ENCODE measurements around the gene CCNB2. TPM values are rescaled to one million over a fixed set of nuclear protein-coding genes. Genes with fewer than 3 reads are reported as not detected.

The CCNB2 gene
- polyA plus RNA-seq, 1 donor (not counting 4 experiments of a cell fraction or from before 2014, with no cell fraction given), result 36.9 TPM

DNA sequence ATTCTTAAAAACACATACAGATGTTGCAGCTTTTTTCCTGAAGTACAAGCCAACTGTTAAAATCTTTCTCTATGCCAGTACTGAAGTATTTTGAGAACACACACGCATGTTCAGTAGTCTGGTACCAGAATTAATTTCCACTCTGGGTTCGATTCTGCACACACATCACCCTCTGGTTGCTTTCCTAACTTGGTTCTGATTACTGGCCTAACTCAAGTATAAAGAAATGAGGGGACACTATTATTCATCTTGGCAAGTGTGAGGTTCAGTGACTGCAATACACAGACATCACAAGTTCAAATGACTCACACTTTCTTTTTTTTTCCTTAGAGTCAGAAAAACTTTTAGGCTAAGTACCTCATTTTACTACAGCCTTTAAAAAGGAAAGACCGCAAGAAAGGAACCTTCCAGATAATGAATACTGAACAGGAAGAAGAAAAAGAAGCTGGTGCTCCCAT is 64.3 kb downstream of the CCNB2 start:
- peak overlapping the region; percentile 91 for H3K27ac ChIP-seq (ENCODE audit: control insufficient read depth, insufficient read depth, low read length)
- H3K36me3 ChIP-seq (ENCODE audit: control insufficient read depth in 2 of 2, extremely low read depth in 1 of 2, insufficient read depth in 2 of 2, low read length in 2 of 2), result peaks cover 17 to 60% of the 10 kb centered on the region in 2 experiments
- peak overlapping the region; percentile 17 for H3K4me2 ChIP-seq (ENCODE audit: control insufficient read depth, extremely low read depth, insufficient read depth, low read depth, low read length)
- no peaks in the 10 kb centered on the region for H3K9me3 ChIP-seq (ENCODE audit: control insufficient read depth, low read depth, low read length)
- peaks cover 3% of the 10 kb centered on the region for H3K9me1 ChIP-seq (ENCODE audit: control insufficient read depth, extremely low read depth, insufficient read depth, low read length)
- DNase-seq (ENCODE audit: low read depth, low spot score) (peak; percentile 13), FAIRE-seq (no peak)
- H4K20me1 ChIP-seq (ENCODE audit: control insufficient read depth, extremely low read depth, insufficient read depth, low read length), result no peaks in the 10 kb centered on the region
- no peaks in the 10 kb centered on the region for H3K27me3 ChIP-seq (ENCODE audit: control insufficient read depth, extremely low read depth, insufficient read depth, low read length)
- no peaks in the 10 kb centered on the region for H3K79me2 ChIP-seq (ENCODE audit: control insufficient read depth, insufficient read depth, low read length)
- H3K9ac ChIP-seq (ENCODE audit: control insufficient read depth, extremely low read depth, insufficient read depth, low read length), result peak overlapping the region; percentile 70
- H3K4me1 ChIP-seq (ENCODE audit: control insufficient read depth, extremely low read depth, insufficient read depth, low read length), result peaks cover 73% of the 10 kb centered on the region
- TF ChIP-seq, protein P1, sequence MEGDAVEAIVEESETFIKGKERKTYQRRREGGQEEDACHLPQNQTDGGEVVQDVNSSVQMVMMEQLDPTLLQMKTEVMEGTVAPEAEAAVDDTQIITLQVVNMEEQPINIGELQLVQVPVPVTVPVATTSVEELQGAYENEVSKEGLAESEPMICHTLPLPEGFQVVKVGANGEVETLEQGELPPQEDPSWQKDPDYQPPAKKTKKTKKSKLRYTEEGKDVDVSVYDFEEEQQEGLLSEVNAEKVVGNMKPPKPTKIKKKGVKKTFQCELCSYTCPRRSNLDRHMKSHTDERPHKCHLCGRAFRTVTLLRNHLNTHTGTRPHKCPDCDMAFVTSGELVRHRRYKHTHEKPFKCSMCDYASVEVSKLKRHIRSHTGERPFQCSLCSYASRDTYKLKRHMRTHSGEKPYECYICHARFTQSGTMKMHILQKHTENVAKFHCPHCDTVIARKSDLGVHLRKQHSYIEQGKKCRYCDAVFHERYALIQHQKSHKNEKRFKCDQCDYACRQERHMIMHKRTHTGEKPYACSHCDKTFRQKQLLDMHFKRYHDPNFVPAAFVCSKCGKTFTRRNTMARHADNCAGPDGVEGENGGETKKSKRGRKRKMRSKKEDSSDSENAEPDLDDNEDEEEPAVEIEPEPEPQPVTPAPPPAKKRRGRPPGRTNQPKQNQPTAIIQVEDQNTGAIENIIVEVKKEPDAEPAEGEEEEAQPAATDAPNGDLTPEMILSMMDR (optimal IDR thresholded peaks at IDR 0.05 in 1 of 3, IDR thresholded peaks at IDR 0.05 in 1 of 3, conservative IDR thresholded peaks at IDR 0.05 in 1 of 3; ENCODE audit: extremely low read depth in 1 of 3, insufficient read depth in 2 of 3, low read length in 3 of 3), result no peak
- no peak for TF ChIP-seq EZH2 (IDR thresholded peaks at IDR 0.05; ENCODE audit: low read length)
- dilution Hi-C loops (cut with MboI; ENCODE audit: extremely low pct_ligation_motif_present, low sequenced_read_pairs), result no loop called here
- no peak overlapping the region for H2AFZ ChIP-seq (ENCODE audit: control insufficient read depth, low read length)
- H3K4me3 ChIP-seq (ENCODE audit: control insufficient read depth in 2 of 3, extremely low read depth in 1 of 3, insufficient read depth in 2 of 3, low read depth in 1 of 3, low read length in 3 of 3), result no peak overlapping the region

DNA sequence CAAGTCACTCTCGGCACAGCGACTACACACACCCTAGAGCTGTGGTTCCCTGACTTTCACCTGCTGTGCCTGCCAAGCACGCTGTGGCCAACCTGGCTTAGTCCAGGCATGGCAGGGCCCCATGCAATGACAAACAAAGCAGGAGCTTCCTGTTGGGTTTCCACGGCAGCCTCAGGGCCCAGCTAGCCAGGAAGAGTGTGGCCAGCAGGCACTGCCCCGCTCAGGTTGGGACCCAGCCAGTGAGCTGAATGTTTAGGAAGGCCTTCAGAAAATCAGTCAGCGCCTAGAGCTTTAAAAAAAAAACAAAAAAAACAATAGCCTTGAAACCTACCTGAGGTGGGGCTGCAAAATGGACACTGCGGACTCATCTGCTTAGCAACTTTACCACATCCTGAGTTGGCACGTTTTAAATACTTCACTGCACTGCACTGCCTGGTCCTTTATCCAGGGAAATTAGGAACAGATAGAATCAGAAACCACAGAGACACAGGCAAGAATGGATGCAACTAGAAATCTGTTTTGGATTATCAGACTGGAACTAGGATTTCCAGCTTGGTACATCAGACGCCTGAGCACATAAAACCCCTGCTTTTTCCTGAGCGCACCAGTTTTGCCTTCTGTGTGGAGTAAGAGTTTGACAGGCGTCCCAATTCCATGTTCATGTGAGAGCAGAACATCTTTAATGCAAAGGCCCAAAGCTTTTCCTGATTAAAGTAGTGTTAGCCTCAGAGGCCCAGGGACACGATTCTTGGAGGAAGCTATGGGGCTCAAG is 65.5 kb downstream of the CCNB2 start:
- H3K27me3 ChIP-seq (ENCODE audit: control insufficient read depth, extremely low read depth, insufficient read depth, low read length), result no peaks in the 10 kb centered on the region
- no peaks in the 10 kb centered on the region for H4K20me1 ChIP-seq (ENCODE audit: control insufficient read depth, extremely low read depth, insufficient read depth, low read length)
- FAIRE-seq (peak; percentile 73), DNase-seq (ENCODE audit: low read depth, low spot score) (peak; percentile 36)
- TF ChIP-seq, protein P1 (optimal IDR thresholded peaks at IDR 0.05 in 1 of 3, IDR thresholded peaks at IDR 0.05 in 1 of 3, conservative IDR thresholded peaks at IDR 0.05 in 1 of 3; ENCODE audit: extremely low read depth in 1 of 3, insufficient read depth in 2 of 3, low read length in 3 of 3), result no peak
- TF ChIP-seq EZH2 (IDR thresholded peaks at IDR 0.05; ENCODE audit: low read length), result no peak
- H3K4me2 ChIP-seq (ENCODE audit: control insufficient read depth, extremely low read depth, insufficient read depth, low read depth, low read length), result peak overlapping the region; percentile 17
- H3K9me3 ChIP-seq (ENCODE audit: control insufficient read depth, low read depth, low read length), result no peaks in the 10 kb centered on the region
- H3K9me1 ChIP-seq (ENCODE audit: control insufficient read depth, extremely low read depth, insufficient read depth, low read length), result peaks cover 3% of the 10 kb centered on the region
- dilution Hi-C loops (cut with MboI; ENCODE audit: extremely low pct_ligation_motif_present, low sequenced_read_pairs), result no loop called here
- no peak overlapping the region for H3K4me3 ChIP-seq (ENCODE audit: control insufficient read depth in 2 of 3, extremely low read depth in 1 of 3, insufficient read depth in 2 of 3, low read depth in 1 of 3, low read length in 3 of 3)
- no peaks in the 10 kb centered on the region for H3K79me2 ChIP-seq (ENCODE audit: control insufficient read depth, insufficient read depth, low read length)
- peaks cover 71% of the 10 kb centered on the region for H3K4me1 ChIP-seq (ENCODE audit: control insufficient read depth, extremely low read depth, insufficient read depth, low read length)
- peaks cover 12 to 53% of the 10 kb centered on the region in 2 experiments for H3K36me3 ChIP-seq (ENCODE audit: control insufficient read depth in 2 of 2, extremely low read depth in 1 of 2, insufficient read depth in 2 of 2, low read length in 2 of 2)
- peak overlapping the region; percentile 91 for H3K27ac ChIP-seq (ENCODE audit: control insufficient read depth, insufficient read depth, low read length)
- H3K9ac ChIP-seq (ENCODE audit: control insufficient read depth, extremely low read depth, insufficient read depth, low read length), result peak overlapping the region; percentile 70
- H2AFZ ChIP-seq (ENCODE audit: control insufficient read depth, low read length), result no peak overlapping the region

Data from keratinocyte (primary cell).